ENCODE results near the gene FAM120AOS.

- no peak for TF ChIP-seq CTCF (IDR thresholded peaks at IDR 0.05)
- no peak for TF ChIP-seq POLR2A (IDR thresholded peaks at IDR 0.05)
Measured at GRCh38 chr9:93486268-93486667, 32.9 kb upstream of the FAM120AOS start.
